BJ (cell line): ENCODE measurements around the gene BLVRB. TPM values are rescaled to one million over a fixed set of nuclear protein-coding genes. Genes with fewer than 3 reads are reported as not detected.
"Not testable (repeated sequence)": the region's sequence is repeated elsewhere in the genome, so short reads cannot be mapped to it uniquely, and the experiment has no call there.

ENCODE experiments used
- CTCF ChIA-PET: fragments of 350-600 bp; formaldehyde crosslinking; extraction: SDS; loops from one replicate; lab custom pipeline; 2021; ENCODE audit warnings: antibody characterized with exemption, inconsistent platforms; lab: Yijun Ruan, JAX
- POLR2A ChIA-PET: fragments of 300-600 bp; sonication (Branson Sonifier 250); formaldehyde crosslinking; extraction: SDS; loops from one replicate; lab custom pipeline; 2021; ENCODE audit warnings: antibody characterized with exemption; lab: Charles Lee
- DNase-seq: peaks from one replicate; pipeline ENCODE4 v3.0.0-alpha.2; 2011; ENCODE audit warnings: low read depth
- H3K27me3 ChIP-seq: 2 replicates; pipeline ENCODE4 v1.6.0; 2011; ENCODE audit warnings: low read length; ENCODE audit not compliant: control insufficient read depth, insufficient read depth
- H3K36me3 ChIP-seq: 2 replicates; pipeline ENCODE4 v1.5.1; 2011; ENCODE audit warnings: low read length; ENCODE audit not compliant: control insufficient read depth, insufficient read depth
- H3K4me3 ChIP-seq: 2 replicates; pipeline ENCODE4 v1.5.1; 2011; ENCODE audit warnings: low read depth, mild to moderate bottlenecking, control low read depth, low read length
- CTCF ChIP-seq: IDR thresholded peaks from 2 replicates; pipeline ENCODE4 v1.5.1; 2011; ENCODE audit warnings: low read depth, mild to moderate bottlenecking, control low read depth, inconsistent platforms, low read length, moderate library complexity; ENCODE audit not compliant: insufficient read depth
- polyA plus RNA-seq: library from polyadenylated mRNA; depleted of rRNA; stranded (reverse); fragments of >200 nt; gene quantifications from 2 replicates; pipeline ENCODE4 v1.2.3, GENCODE V29; 2011

The BLVRB gene
- polyA plus RNA-seq, 1 experiment, result 71.4 TPM

- Histone ChIP-seq H3K4me3 (no peak overlapping the region; the same call in 1 of the 2 replicates), H3K36me3 (peaks cover 13% of the 10 kb centered on the region), H3K27me3 (no peaks in the 10 kb centered on the region)
- POLR2A ChIA-PET, result interaction anchor here (0.6 kb wide), 1 partner anchor 14 kb away, joined by 4 read pairs; no protein-coding TSS in a partner anchor
- no peak for TF ChIP-seq CTCF
- CTCF ChIA-PET, result interaction anchor here (0.6 to 2.4 kb wide), 5 partner anchors 17 to 194 kb away, joined by 3 to 11 read pairs (median 3); no protein-coding TSS in a partner anchor
- no peak for DNase-seq
Measured at GRCh38 chr19:40441719-40442253, 23.8 kb downstream of the BLVRB start.

GRCh38 chr19:40438284-40438683 is 27.3 kb downstream of the BLVRB start:
- TF ChIP-seq CTCF, result no peak
- Histone ChIP-seq H3K36me3 (peaks cover 13% of the 10 kb centered on the region), H3K27me3 (no peaks in the 10 kb centered on the region), H3K4me3 (no peak overlapping the region)
- POLR2A ChIA-PET, result no interaction called here
- CTCF ChIA-PET, result interaction anchor here (1.3 kb wide), 1 partner anchor 18 kb away, joined by 6 read pairs; no protein-coding TSS in a partner anchor
- no peak for DNase-seq

GRCh38 chr19:40433391-40434216 is 31.9 kb downstream of the BLVRB start:
- no peak for TF ChIP-seq CTCF
- no peaks in the 10 kb centered on the region for H3K27me3 ChIP-seq
- CTCF ChIA-PET, result interaction anchor here (0.6 to 2.5 kb wide), 6 partner anchors 9 to 465 kb away, joined by 3 to 11 read pairs (median 4); no protein-coding TSS in a partner anchor

GRCh38 chr19:40432760-40433159 is 32.8 kb downstream of the BLVRB start:
- H3K27me3 ChIP-seq, DNase-seq, H3K36me3 ChIP-seq, POLR2A ChIA-PET: not testable (repeated sequence)
- H3K4me3 ChIP-seq, result peak overlapping the region; percentile 39
- CTCF ChIA-PET, result interaction anchor here (0.6 to 2.5 kb wide), 4 partner anchors 9 to 31 kb away, joined by 3 to 11 read pairs (median 6); no protein-coding TSS in a partner anchor

More at GRCh38 chr19:40433391-40434216, 31.9 kb downstream of the BLVRB start:
- H3K36me3 ChIP-seq, result no peaks in the 10 kb centered on the region
- no peak for DNase-seq
- POLR2A ChIA-PET, result interaction anchor here (0.5 kb wide), 1 partner anchor 9 kb away, joined by 3 read pairs; no protein-coding TSS in a partner anchor
- H3K4me3 ChIP-seq, result peak overlapping the region; percentile 39

GRCh38 chr19:40431698-40432097 is 33.8 kb downstream of the BLVRB start:
- no peak overlapping the region for H3K4me3 ChIP-seq
- no peak for TF ChIP-seq CTCF
- POLR2A ChIA-PET, result no interaction called here
- no peak for DNase-seq
- H3K36me3 ChIP-seq, result no peaks in the 10 kb centered on the region
- CTCF ChIA-PET, result interaction anchor here (1.1 kb wide), 1 partner anchor 94 kb away, joined by 4 read pairs; no protein-coding TSS in a partner anchor
- H3K27me3 ChIP-seq, result no peaks in the 10 kb centered on the region

- POLR2A ChIA-PET, H3K4me3 ChIP-seq, H3K36me3 ChIP-seq, H3K27me3 ChIP-seq, DNase-seq, CTCF ChIA-PET: not testable (repeated sequence)
Measured at GRCh38 chr19:40430242-40430641, 35.3 kb downstream of the BLVRB start.

- CTCF ChIA-PET, H3K4me3 ChIP-seq, DNase-seq, H3K27me3 ChIP-seq, H3K36me3 ChIP-seq: not testable (repeated sequence)
- POLR2A ChIA-PET, result interaction anchor here (0.6 kb wide), 1 partner anchor 13 kb away, joined by 4 read pairs; no protein-coding TSS in a partner anchor
Measured at GRCh38 chr19:40428197-40428596, 37.3 kb downstream of the BLVRB start.
